NB4 (cell line): ENCODE results near the gene MTNR1A.

ENCODE experiments used
- DNase-seq: peaks from one replicate; pipeline ENCODE4 v3.0.0; 2010; ENCODE audit warnings: low read depth
- H3K4me3 ChIP-seq: one replicate; pipeline ENCODE4 v1.5.1; 2011; ENCODE audit warnings: mild to moderate bottlenecking, low read depth, low read length, moderate library complexity
- MAX ChIP-seq: IDR thresholded peaks from 2 replicates; pipeline ENCODE4 v1.6.1; 2011; ENCODE audit warnings: low read depth, low read length
- MYC ChIP-seq: IDR thresholded peaks from 2 replicates; pipeline ENCODE4 v1.6.1; 2011; ENCODE audit warnings: low read depth, low read length
- POLR2A ChIP-seq: IDR thresholded peaks from 2 replicates; pipeline ENCODE4 v1.6.1; 2011; ENCODE audit warnings: mild to moderate bottlenecking; ENCODE audit not compliant: insufficient read length; ENCODE audit errors: extremely low read depth
- TF ChIP-seq, protein P1 (sequence below): IDR thresholded peaks from one replicate; pipeline ENCODE4 v1.5.1; 2012; ENCODE audit warnings: low read depth, low read length

The MTNR1A gene

DNA sequence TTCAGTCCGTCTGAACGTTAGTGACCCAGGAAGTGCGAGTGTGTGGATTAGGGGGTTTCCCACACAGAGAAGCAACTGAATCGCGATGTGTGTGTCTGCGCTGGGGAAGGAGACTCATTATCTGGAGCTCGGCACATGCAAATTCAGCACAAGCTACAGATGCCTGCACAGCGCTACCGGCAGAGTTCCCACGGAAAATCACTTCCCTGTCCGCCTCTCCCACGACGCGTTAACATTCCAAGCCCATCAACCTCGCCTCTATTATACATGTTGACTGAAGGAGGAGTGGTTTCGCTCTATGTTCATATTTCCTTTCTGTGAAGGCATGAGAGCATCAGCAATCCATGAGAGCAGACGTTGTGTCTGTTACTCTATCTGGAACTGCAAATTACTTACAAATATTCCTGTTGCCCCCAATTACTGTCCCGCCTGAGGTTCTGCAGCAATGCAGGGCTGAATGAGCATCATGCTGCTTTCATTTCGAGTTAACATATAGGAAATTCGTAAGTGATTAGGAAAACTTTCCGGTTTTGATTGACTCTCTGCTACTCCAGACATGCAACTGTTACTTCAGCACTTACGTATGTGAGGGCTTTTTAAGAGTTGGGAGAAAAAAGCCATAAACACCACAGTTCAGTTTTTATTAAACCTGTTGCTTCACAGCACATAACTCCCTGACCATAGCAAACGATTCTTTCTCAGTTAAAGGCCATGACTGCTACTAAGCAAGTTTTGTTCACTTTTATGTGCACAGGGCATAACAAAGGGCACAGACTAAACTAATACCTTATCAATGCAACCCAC, 15.0 kb upstream of the MTNR1A start:
- TF ChIP-seq MYC (no peak), MAX (no peak)
- no peak for DNase-seq
- no peak overlapping the region for H3K4me3 ChIP-seq

GRCh38 chr4:186569533-186570192, 14.3 kb upstream of the MTNR1A start:
- TF ChIP-seq POLR2A (no peak), MAX (no peak), MYC (no peak)
- TF ChIP-seq, protein P1, sequence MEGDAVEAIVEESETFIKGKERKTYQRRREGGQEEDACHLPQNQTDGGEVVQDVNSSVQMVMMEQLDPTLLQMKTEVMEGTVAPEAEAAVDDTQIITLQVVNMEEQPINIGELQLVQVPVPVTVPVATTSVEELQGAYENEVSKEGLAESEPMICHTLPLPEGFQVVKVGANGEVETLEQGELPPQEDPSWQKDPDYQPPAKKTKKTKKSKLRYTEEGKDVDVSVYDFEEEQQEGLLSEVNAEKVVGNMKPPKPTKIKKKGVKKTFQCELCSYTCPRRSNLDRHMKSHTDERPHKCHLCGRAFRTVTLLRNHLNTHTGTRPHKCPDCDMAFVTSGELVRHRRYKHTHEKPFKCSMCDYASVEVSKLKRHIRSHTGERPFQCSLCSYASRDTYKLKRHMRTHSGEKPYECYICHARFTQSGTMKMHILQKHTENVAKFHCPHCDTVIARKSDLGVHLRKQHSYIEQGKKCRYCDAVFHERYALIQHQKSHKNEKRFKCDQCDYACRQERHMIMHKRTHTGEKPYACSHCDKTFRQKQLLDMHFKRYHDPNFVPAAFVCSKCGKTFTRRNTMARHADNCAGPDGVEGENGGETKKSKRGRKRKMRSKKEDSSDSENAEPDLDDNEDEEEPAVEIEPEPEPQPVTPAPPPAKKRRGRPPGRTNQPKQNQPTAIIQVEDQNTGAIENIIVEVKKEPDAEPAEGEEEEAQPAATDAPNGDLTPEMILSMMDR, result no peak
- H3K4me3 ChIP-seq, result no peak overlapping the region
- no peak for DNase-seq

GRCh38 chr4:186566068-186566467, 10.7 kb upstream of the MTNR1A start:
- no peak for TF ChIP-seq MAX
- no peak for TF ChIP-seq MYC
- TF ChIP-seq, protein P1, result no peak
- no peak for TF ChIP-seq POLR2A
- no peak for DNase-seq
- H3K4me3 ChIP-seq, result no peak overlapping the region

GRCh38 chr4:186563761-186564160, 8.4 kb upstream of the MTNR1A start:
- TF ChIP-seq MAX, result no peak
- no peak for TF ChIP-seq MYC
- no peak for TF ChIP-seq POLR2A
- TF ChIP-seq, protein P1, result no peak

GRCh38 chr4:186561748-186562147, 6.4 kb upstream of the MTNR1A start:
- no peak overlapping the region for H3K4me3 ChIP-seq
- no peak for DNase-seq
- TF ChIP-seq MAX (no peak), MYC (no peak), POLR2A (no peak)
- TF ChIP-seq, protein P1, result no peak

More at GRCh38 chr4:186563761-186564160, 8.4 kb upstream of the MTNR1A start:
- H3K4me3 ChIP-seq, result no peak overlapping the region
- DNase-seq, result no peak

DNA sequence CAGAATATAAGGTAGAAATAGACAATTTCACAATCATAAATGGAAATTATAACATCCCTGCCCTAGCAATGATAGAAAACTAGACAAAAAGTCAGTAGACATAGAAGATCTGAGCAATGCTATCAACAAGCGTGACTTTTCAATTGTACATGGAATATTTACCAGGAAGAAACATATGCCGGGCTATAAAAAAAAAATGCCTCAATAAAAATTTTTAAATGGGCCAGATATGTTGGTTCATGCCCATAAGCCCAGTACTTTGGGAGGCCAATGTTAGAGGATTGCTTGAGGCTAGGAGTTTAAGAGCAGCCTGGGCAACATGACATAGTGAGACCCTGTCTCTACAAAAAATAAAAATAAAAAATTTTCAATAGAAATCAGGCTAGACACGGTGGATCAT, 5.3 kb upstream of the MTNR1A start:
- no peak for TF ChIP-seq POLR2A
- no peak for TF ChIP-seq MAX
- TF ChIP-seq, protein P1, result no peak
- TF ChIP-seq MYC, result no peak
- DNase-seq, result no peak
- H3K4me3 ChIP-seq, result no peak overlapping the region
